ENCODE measurements around the gene GRID2. TPM values are rescaled to one million over a fixed set of nuclear protein-coding genes. Genes with fewer than 3 reads are reported as not detected.

Gene GRID2
- polyA plus RNA-seq, 1 donor from 2014 or later: 14.9 TPM

DNA sequence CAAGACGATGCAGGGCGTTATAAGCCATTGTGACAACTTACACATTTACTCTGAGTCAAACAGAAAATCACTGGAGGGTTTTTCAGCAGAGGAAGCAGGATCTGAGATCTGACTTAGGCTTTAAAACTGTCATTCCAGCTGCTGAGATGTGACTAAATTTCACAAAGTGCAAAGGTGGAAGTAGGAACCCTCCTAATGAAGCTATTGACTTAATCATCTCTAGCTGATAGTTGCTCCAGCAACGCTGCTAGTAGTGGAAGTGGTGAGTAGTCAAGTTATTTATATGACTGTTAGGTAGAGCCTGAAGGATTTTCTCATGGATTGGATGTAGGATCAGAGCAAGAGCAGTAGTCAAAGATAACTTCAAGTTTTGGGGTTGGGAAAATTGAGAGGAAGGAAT is 218.6 kb downstream of the GRID2 start:
- Histone ChIP-seq H3K36me3 (ENCODE audit: insufficient read depth, low read length) (no peaks in the 10 kb centered on the region), H3K27me3 (ENCODE audit: insufficient read depth, low read depth, low read length) (no peaks in the 10 kb centered on the region), H3K4me2 (ENCODE audit: low read length) (no peak overlapping the region), H3F3A (ENCODE audit: insufficient read depth, low read length, poor library complexity, severe bottlenecking) (no peaks in the 10 kb centered on the region), H3K79me2 (replicated peaks; ENCODE audit: insufficient read depth, low read length) (no peaks in the 10 kb centered on the region), H3K9me3 (ENCODE audit: low read length) (no peaks in the 10 kb centered on the region), H4K20me1 (ENCODE audit: insufficient read depth) (no peaks in the 10 kb centered on the region), H3K27ac (ENCODE audit: low read length) (peak overlapping the region; percentile 60), H3K9me2 (ENCODE audit: insufficient read depth, low read length) (no peaks in the 10 kb centered on the region), H3K4me3 (ENCODE audit: low read length) (peak overlapping the region; percentile 10), H3K9ac (ENCODE audit: low read length) (no peak overlapping the region), H2AFZ (ENCODE audit: low read depth, low read length) (no peak overlapping the region)
- TF ChIP-seq EP300 (conservative IDR thresholded peaks at IDR 0.05; ENCODE audit: poor library complexity, severe bottlenecking) (no peak), TAF1 (IDR thresholded peaks at IDR 0.05; ENCODE audit: low read depth) (no peak), EZH2 (IDR thresholded peaks at IDR 0.05; ENCODE audit: borderline replicate concordance, insufficient read depth, low read length, poor library complexity, severe bottlenecking) (no peak), MXI1 (conservative IDR thresholded peaks at IDR 0.05; ENCODE audit: poor library complexity, severe bottlenecking) (no peak)
- TF ChIP-seq, protein P1, sequence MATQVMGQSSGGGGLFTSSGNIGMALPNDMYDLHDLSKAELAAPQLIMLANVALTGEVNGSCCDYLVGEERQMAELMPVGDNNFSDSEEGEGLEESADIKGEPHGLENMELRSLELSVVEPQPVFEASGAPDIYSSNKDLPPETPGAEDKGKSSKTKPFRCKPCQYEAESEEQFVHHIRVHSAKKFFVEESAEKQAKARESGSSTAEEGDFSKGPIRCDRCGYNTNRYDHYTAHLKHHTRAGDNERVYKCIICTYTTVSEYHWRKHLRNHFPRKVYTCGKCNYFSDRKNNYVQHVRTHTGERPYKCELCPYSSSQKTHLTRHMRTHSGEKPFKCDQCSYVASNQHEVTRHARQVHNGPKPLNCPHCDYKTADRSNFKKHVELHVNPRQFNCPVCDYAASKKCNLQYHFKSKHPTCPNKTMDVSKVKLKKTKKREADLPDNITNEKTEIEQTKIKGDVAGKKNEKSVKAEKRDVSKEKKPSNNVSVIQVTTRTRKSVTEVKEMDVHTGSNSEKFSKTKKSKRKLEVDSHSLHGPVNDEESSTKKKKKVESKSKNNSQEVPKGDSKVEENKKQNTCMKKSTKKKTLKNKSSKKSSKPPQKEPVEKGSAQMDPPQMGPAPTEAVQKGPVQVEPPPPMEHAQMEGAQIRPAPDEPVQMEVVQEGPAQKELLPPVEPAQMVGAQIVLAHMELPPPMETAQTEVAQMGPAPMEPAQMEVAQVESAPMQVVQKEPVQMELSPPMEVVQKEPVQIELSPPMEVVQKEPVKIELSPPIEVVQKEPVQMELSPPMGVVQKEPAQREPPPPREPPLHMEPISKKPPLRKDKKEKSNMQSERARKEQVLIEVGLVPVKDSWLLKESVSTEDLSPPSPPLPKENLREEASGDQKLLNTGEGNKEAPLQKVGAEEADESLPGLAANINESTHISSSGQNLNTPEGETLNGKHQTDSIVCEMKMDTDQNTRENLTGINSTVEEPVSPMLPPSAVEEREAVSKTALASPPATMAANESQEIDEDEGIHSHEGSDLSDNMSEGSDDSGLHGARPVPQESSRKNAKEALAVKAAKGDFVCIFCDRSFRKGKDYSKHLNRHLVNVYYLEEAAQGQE (IDR thresholded peaks at IDR 0.05; ENCODE audit: borderline replicate concordance): no peak

DNA sequence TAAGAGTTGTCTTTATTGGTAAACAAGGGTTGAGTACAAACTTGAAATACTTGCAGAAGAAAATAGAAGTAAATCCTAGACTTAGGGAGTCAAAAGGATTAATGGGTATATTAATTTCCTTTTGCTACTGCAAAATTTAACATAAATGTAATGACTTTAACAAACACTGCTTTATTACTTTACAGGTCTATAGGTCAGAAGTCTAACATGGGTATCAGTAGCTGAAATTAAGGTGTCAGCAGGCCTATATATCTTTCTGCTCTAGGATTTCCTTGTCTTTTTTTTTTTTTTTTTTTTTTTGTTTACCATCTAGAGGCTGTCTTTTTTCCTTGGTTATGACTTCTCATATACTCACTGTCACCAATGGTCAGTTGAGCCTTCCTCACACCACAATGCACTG is 220.4 kb downstream of the GRID2 start:
- Histone ChIP-seq H4K20me1 (ENCODE audit: insufficient read depth) (no peaks in the 10 kb centered on the region), H2AFZ (ENCODE audit: low read depth, low read length) (no peak overlapping the region), H3K36me3 (ENCODE audit: insufficient read depth, low read length) (no peaks in the 10 kb centered on the region), H3F3A (ENCODE audit: insufficient read depth, low read length, poor library complexity, severe bottlenecking) (no peaks in the 10 kb centered on the region), H3K9me2 (ENCODE audit: insufficient read depth, low read length) (no peaks in the 10 kb centered on the region), H3K4me3 (ENCODE audit: low read length) (no peak overlapping the region), H3K4me2 (ENCODE audit: low read length) (no peak overlapping the region), H3K9me3 (ENCODE audit: low read length) (no peaks in the 10 kb centered on the region), H3K79me2 (replicated peaks; ENCODE audit: insufficient read depth, low read length) (no peaks in the 10 kb centered on the region), H3K27me3 (ENCODE audit: insufficient read depth, low read depth, low read length) (no peaks in the 10 kb centered on the region), H3K27ac (ENCODE audit: low read length) (no peak overlapping the region), H3K9ac (ENCODE audit: low read length) (no peak overlapping the region)
- TF ChIP-seq EZH2 (IDR thresholded peaks at IDR 0.05; ENCODE audit: borderline replicate concordance, insufficient read depth, low read length, poor library complexity, severe bottlenecking) (no peak), POLR2AphosphoS5 (IDR thresholded peaks at IDR 0.05) (no peak), SMC3 (conservative IDR thresholded peaks at IDR 0.05; ENCODE audit: poor library complexity) (no peak), EP300 (conservative IDR thresholded peaks at IDR 0.05; ENCODE audit: poor library complexity, severe bottlenecking) (no peak), MXI1 (conservative IDR thresholded peaks at IDR 0.05; ENCODE audit: poor library complexity, severe bottlenecking) (no peak), RAD21 (conservative IDR thresholded peaks at IDR 0.05) (no peak), TAF1 (IDR thresholded peaks at IDR 0.05; ENCODE audit: low read depth) (no peak)
- TF ChIP-seq, protein P1 (IDR thresholded peaks at IDR 0.05; ENCODE audit: borderline replicate concordance): no peak
- TF ChIP-seq, protein P2, sequence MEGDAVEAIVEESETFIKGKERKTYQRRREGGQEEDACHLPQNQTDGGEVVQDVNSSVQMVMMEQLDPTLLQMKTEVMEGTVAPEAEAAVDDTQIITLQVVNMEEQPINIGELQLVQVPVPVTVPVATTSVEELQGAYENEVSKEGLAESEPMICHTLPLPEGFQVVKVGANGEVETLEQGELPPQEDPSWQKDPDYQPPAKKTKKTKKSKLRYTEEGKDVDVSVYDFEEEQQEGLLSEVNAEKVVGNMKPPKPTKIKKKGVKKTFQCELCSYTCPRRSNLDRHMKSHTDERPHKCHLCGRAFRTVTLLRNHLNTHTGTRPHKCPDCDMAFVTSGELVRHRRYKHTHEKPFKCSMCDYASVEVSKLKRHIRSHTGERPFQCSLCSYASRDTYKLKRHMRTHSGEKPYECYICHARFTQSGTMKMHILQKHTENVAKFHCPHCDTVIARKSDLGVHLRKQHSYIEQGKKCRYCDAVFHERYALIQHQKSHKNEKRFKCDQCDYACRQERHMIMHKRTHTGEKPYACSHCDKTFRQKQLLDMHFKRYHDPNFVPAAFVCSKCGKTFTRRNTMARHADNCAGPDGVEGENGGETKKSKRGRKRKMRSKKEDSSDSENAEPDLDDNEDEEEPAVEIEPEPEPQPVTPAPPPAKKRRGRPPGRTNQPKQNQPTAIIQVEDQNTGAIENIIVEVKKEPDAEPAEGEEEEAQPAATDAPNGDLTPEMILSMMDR (IDR thresholded peaks at IDR 0.05; ENCODE audit: poor library complexity, severe bottlenecking): no peak

Measured in neural cell (in vitro differentiated cells).